CD4-positive, alpha-beta T cell treated with Interleukin-4 for 4 hours (primary cell): Measurements from ENCODE around the gene RBM39.
A peak's percentile ranks its signal among the peaks of the same experiment; 100 is the strongest.
"Not testable (repeated sequence)": the region's sequence is repeated elsewhere in the genome, so short reads cannot be mapped to it uniquely, and the experiment has no call there.

ENCODE experiments used
- DNase-seq: peaks from one replicate; pipeline ENCODE4 v3.0.0-alpha.2; 2020

Gene RBM39

GRCh38 chr20:35741892-35742740 is at the start of gene RBM39:
TSS of gene RBM39 (minus strand) at chr20:35742260. CDS start at chr20:35740874, 1,386 bp downstream.
- DNase-seq: peak; percentile 100

DNA sequence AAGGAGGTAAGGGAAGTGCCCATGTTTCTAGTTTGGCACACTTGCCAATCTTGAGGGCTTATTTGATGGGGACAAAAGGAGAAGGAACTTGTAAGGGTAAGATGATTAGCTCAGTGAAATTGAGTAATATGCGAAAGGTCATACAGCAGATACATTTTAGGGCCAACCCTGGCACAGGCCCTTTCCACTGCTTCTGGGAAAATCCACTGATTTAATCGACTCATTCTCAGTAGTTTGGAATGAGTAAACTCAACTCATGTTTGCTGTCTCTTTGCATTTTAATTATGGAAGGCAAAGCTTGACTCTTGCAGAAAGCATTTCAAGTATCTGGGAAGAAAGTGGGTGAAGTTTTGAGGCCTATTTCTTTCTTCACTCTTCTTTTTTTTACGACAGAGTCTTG is 49.8 kb upstream of the RBM39 start:
- DNase-seq: no peak

DNA sequence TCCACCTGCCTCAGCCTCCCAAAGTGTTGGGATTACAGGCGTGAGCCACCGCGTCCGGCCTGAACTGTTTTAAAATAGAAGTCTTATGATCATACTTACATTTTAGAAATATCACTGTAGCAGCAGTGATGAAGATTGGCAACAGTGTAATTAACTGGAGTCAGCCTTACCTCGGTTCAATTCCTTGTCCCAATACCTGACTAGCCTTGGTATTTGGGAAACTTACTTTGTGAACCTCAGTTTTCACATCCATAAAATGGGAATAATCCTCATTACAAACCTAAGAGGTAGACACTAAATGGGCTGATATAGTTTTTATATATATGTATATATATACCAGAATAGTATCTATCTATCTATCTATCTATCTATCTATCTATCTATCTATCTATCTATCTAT is 49.0 kb upstream of the RBM39 start:
- no peak for DNase-seq

GRCh38 chr20:35788796-35789195 is 46.7 kb upstream of the RBM39 start:
- no peak for DNase-seq

DNA sequence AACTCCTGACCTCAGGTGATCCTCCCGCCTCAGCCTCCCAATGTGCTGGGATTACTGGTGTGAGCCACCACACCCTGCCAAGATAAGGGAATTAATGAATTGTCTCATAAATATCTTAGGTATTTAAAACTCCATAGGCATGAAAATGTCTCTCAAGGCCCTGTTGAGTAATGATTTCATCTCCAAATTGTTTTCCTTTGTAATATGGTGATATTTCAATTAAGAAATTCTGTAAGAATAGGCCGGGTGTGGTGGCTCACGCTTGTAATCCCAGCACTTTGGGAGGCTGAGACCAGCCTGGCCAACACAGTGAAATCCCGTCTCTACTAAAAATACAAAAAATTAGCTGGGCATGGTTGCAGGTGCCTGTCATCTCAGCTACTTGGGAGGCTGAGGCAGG is 43.5 kb upstream of the RBM39 start:
- DNase-seq: not testable (repeated sequence)

DNA sequence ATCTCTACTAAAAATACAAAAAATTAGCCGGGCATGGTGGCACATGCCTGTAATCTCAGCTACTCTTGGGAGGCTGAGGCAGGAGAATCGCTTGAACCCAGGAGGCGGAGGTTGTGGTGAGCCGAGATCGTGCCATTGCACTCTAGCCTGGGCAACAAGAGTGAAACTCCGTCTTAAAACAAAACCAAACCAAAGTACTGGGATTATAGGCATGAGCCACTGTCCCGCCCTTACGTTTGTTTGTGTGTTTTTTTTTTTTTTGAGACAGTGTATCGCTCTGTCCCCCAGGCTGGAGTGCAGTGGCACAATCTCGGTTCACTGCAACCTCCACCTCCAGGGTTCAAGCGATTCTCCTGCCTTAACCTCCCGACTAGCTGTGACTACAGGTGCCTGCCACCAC is 41.8 kb upstream of the RBM39 start:
- DNase-seq: not testable (repeated sequence)

- DNase-seq: no peak
These were observed 34.5 kb upstream of the RBM39 start for GRCh38 chr20:35776513-35777101.

DNA sequence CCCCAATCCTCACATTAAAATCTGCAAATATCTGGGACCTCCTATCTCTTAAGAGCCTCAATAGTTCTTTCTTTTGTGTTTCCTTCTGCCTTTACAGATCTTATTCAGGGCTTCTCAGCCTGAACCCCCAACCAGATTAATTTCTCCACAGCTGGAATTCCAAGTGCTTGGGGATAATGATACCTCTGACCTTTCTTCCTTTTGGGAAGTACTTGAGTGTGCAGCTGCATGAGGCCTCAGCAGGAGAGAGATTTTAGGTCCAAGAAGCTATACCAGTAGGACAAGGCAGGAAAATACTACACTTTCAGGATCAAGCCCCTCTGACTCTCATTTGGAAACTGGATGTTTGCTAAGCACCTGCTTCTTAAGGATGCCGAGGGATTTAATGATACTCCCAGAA is 32.3 kb upstream of the RBM39 start:
- DNase-seq: no peak

GRCh38 chr20:35773154-35773751 is 31.2 kb upstream of the RBM39 start:
- DNase-seq: peak; percentile 59

GRCh38 chr20:35772563-35773058 is 30.6 kb upstream of the RBM39 start:
- DNase-seq: no peak

- DNase-seq: peak; percentile 98
These were observed 29.9 kb upstream of the RBM39 start, which contains the start of gene PHF20 for GRCh38 chr20:35771689-35772562. TSS of gene PHF20 (plus strand) at chr20:35772015. CDS start at chr20:35801523, 29,508 bp downstream.

DNA sequence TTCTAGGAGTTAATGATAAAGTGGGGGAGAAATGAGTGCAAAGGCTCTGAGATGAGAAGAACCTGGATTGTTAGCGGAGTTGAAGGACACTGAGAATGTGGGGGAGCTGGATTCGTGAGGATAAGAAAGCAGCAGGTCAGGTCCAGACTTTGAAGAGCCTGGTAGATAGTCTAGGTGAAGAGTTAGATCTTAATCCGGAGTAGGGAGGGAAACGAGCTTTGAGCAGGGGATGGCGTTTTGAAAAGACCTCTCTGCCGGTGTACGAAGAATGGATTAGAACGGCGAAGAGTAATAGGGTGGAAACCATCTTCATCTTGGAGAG is 29.3 kb upstream of the RBM39 start:
- DNase-seq: no peak

GRCh38 chr20:35768731-35769664 is 26.9 kb upstream of the RBM39 start:
- peak; percentile 65 for DNase-seq

GRCh38 chr20:35767683-35768481 is 25.8 kb upstream of the RBM39 start:
- peak; percentile 83 for DNase-seq

GRCh38 chr20:35766843-35767242 is 24.8 kb upstream of the RBM39 start:
- no peak for DNase-seq

GRCh38 chr20:35764936-35765335 is 22.9 kb upstream of the RBM39 start:
- DNase-seq: not testable (repeated sequence)

DNA sequence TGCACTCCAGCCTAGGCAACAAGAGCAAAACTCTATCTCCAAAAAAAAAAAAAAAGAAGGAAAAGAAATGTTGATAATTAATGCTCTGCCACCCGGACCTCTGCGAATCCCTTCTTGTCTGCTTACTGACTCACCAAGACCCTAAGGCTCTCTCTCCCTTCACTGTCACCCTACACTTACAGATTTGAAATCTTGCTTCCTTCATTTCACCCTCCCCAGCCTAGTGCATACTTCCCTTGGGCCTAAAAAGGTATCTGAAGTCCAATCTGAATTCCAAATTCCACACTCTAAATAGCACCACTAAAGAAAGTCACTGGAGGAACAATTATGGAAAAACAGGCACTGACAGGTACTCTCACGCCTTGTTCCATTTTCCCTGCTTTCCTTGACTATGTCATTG is 20.4 kb upstream of the RBM39 start:
- DNase-seq: no peak

- DNase-seq: not testable (repeated sequence)
These were observed 19.5 kb upstream of the RBM39 start for GRCh38 chr20:35761548-35761947.

DNA sequence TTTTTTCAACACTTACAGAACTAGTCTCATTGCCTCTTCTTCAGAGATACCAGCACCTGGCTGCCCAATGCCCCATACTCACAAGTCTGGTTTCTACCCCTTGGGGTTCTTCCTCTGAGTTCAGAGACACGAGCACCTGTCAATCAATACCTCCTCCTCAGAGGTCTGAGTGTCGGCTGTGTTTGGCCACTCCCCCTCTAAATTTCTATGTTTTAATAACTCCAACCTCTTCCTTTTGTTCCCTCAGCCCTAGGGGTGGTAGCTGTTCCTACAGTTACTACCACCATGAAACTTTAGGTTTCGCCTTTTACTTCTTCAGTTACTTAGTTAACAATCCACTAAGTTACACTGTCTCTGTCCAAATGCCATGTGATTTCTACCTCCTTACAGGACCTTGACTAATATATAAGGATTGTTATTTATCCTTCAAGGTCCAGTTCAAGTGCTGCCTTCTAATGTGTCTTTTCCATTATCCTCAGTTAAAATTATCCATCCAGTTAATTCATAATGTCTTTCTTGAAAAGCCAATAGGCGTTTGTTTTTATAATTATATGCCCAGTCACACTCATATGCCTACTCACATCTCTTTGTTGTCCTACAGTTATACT is 15.1 kb upstream of the RBM39 start:
- DNase-seq: no peak

- no peak for DNase-seq
These were observed 14.3 kb upstream of the RBM39 start for GRCh38 chr20:35756404-35756803.
